ENCODE measurements around the gene AKT3.
A peak's percentile ranks its signal among the peaks of the same experiment; 100 is the strongest.
"Not testable (repeated sequence)": the region's sequence is repeated elsewhere in the genome, so short reads cannot be mapped to it uniquely, and the experiment has no call there.

The AKT3 gene
- 108 to 129 reads per million in 2 donors for total RNA-seq

DNA sequence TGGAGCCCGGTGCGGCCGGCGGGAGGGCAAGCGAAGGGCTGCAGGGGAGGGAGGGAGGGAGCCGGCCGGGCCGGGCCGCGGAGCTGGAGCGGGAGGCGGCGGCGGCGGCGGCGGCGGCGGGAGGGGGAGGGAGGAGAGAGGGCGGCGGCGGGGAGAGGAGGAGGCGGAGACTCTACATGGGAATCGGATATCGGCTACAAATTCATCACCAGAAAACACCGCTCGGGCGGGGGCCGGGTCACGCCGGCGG lies at the start of gene AKT3:
AKT3 (minus strand) TSS at position 42 of the 250 bp plus-strand sequence. CDS start 7,073 bp downstream, outside the sequence.
- peak in 1 of 5 experiments; percentile 91 for DNase-seq

DNA sequence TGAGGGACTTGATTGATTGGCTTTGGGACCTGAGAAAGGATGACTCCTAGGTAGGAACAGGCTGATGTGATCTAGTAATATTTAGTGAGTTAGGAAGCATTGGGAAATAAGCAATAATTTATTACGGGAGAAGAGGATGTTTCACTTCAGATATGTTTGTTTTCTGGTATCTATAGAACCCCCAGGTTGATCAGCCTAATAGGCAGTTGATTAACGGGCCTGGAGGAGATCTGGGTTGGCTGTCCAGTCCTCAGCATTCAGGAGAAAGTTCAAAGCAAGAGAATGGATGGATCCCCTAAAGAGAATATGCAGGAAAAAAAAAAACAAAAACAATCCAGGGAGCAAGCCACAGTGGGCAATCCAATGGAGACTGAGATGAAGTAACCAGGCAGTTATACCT lies 48.2 kb upstream of the AKT3 start:
- DNase-seq = no peak

DNA sequence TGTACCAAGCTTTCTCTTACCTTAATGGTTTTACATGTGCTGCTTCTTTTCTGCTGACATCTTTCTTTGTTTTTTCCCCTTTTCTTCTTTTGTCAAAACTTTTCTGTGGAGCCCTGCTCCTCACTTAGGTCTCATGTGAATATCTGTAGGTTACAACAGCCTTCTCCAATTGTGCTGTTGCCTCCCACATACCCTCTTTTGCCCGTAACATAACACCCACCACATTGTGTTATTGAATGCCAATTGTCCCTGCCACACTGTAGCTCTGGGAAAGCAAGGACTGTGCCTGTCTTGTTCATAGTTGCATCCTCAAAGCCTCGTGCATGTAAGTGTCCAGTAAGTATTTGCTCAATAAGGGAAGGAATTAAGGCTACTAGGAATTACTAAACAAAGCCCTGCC lies 46.3 kb upstream of the AKT3 start:
- no peak for DNase-seq

DNA sequence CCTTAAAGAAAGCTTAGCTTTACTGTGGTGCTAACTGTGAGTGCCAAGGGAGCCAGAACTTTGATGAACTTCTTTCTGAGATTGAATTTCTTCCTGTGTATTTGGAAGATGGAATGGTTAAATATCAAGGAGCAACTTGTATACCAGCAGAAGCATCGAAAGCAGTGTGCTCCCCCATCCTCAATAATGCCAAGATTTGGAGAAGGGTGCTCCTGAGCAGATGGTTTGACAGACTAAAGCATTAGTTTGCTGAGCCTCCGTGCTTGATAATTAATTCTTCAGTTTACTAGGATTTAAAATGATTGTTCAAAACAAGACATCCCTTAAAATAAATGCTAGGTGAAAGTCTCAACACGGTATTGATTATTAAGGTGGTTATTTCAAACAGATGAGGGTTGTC lies 42.4 kb upstream of the AKT3 start:
- DNase-seq = no peak

DNA sequence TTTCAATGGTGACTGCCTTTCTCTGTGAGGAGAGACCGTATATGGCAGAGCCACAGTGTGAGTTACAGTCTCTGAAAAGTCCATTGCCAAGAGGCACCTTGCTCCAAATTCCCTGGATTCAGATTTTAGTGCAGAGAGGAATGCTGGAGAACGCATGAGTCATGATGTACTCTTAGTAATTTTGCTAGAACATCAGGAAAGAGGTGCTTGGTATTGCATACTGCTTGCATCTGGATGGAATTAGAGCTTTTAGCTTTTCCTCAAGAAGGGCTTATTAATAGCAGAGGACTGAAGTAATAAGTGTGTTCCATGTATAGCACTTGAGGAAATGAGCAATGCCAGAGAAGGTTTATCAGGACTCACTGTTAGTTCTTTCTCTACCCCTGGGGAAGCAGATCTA lies 40.5 kb upstream of the AKT3 start:
- no peak for DNase-seq

DNA sequence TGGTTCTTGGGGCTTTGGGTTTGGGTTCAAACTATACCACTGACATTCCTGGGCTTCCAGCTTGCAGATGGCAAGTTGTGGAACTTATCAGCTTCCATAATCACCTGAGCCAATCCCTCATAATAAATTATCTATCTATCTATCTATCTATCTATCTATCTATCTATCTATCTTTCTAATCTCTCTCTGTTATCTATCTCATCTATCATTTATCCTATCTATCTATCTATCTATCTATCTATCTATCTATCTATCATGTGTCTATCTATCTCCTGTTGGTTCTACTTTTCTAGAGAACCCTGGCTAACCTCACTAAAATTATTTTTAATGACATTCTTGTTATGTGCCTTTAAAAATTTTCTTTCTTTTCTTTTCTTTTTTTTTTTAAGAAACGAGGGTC lies 35.8 kb upstream of the AKT3 start:
- no peak for DNase-seq

DNA sequence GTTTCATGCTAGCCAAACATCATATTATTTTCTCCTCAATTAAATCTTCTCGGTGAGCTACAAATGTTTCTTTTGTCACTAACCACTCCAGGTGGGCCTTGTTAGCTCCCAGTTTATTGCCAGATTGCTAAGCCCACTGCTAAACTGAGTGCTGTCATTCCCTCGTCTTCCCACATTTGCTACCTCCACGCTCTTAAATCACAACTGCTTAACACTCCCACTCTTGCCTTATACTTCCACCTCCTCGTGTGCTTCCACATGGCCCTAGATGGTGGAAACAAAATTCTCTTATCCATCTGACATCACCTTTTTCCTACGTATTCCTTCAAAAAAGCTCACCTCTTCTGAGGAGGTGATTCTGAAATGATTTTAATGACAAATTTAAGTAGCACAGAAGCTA lies 34.6 kb upstream of the AKT3 start:
- DNase-seq = no peak

DNA sequence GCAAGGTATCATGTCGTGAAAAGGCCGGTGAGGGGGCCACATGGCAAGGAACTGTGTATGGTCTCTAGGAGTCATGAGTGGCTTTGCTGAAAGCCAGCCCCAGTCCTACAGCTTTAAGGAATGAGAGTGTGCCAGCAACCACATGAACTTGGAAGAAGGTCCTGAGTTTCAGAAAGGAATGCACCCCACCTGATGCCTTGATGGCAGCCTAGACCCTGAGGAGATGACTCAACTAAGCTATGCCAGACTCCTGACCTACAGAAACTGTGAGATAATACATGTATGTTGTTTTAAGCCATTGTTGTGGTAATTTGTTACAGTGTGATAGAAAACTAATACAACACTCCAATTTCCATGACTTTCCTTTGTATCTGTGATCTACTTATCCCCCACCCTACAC lies 33.5 kb upstream of the AKT3 start:
- DNase-seq = no peak

DNA sequence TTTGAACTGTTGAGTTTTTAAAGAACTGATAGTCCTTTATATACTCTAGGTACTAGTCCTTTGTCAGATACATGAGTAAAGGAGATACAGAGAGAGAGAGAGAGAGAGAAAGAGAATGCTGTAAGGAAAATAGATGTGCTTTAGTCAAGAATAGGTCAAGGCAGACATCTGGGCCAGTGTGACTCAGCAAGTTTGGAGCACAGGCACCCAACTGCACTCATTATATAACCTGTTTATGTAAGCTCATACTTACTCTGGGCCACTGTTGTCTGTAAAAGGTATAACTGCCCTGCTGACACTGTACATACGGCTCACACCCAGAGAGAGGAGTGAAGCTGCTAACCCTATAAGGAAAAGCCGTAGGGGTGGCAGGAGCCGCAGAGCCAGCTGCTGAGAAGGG lies 32.2 kb upstream of the AKT3 start:
- no peak for DNase-seq

DNA sequence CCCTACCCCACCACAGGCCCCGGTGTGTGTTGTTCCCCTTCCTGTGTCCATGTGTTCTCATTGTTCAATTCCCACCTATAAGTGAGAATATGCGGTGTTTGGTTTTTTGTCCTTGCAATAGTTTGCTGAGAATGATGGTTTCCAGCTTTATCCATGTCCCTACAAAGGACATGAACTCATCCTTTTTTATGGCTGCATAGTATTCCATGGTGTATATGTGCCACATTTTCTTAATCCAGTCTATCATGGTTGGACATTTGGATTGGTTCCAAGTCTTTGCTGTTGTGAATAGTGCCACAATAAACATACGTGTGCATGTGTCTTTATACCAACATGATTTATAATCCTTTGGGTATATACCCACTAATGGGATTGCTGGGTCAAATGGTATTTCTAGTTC lies 27.0 kb upstream of the AKT3 start:
- DNase-seq = not testable (repeated sequence)

DNA sequence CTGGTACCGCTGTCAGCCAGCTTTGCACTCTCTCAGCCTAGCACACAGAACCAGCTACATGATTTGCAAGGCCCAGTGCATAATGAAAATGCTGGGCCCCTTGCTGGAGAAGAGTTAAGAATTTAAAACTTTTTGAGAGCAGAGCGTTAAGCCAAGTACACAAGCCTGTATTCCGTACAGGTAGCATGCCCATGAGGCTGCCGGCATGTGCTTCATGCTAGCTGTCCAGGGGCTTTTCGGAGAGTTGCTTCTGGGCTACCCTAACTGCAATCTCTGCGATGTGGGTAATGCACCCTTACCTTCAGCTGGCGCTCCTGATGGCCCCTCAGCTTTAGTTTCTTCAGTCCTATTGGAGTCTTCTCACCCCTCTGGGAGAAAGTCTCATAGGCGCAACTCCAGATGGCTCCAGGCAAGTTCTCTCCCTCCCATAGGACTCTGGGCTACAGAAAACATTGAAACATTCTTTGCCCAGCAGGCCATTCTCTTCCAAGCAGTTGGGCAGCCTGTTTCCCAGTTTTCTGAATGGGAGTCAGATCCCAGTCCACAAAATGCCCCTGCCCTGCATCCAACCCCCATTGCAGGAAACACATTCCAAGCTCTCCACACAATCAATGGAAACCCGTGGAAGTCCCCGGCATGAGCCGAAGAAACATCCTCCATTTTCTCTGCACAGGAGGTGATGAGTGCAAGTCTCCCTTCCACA lies 5.7 kb upstream of the AKT3 start:
- DNase-seq = no peak

DNA sequence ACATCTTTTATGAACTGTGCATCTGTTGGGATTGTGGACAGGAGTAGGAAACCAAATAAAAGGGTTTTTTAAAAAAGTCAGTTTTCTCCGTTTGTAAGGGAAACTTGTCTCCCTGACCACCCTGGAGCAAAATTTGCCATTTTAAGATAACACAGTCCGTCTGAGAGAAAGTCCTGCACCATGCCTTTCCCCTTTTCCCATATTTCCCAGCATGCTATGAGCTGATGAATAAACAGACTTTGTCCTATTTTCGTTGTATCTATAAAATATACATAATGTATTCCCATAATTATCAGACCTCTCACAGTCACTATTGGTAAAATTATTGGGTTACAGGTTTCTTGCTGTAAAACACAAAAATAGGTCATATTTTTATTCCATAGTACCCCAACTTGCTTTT lies 1.7 kb upstream of the AKT3 start:
- DNase-seq = no peak

DNA sequence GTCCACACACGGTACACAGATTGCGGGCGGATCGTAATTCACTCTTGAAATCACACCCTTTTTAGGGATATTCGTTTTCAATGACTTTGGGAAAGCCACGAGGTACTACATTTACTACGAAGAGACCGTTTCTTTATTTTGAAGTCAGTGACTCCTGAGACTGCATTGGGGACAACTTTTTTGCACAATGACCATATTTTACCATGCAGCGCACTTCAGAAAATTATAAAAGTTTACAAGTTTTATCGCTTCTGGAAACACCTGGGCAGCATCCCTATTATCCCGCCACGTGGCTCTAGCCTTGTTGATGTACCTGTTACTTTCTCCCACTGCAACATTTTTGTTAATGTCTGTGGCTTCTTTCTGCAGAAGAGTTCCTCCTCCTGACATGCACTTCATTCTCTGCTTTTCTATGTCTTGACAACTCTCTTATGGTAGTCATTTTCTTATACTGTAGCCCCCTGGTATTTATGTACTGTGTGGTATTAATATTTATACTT lies 1.3 kb upstream of the AKT3 start:
- no peak for DNase-seq

DNA sequence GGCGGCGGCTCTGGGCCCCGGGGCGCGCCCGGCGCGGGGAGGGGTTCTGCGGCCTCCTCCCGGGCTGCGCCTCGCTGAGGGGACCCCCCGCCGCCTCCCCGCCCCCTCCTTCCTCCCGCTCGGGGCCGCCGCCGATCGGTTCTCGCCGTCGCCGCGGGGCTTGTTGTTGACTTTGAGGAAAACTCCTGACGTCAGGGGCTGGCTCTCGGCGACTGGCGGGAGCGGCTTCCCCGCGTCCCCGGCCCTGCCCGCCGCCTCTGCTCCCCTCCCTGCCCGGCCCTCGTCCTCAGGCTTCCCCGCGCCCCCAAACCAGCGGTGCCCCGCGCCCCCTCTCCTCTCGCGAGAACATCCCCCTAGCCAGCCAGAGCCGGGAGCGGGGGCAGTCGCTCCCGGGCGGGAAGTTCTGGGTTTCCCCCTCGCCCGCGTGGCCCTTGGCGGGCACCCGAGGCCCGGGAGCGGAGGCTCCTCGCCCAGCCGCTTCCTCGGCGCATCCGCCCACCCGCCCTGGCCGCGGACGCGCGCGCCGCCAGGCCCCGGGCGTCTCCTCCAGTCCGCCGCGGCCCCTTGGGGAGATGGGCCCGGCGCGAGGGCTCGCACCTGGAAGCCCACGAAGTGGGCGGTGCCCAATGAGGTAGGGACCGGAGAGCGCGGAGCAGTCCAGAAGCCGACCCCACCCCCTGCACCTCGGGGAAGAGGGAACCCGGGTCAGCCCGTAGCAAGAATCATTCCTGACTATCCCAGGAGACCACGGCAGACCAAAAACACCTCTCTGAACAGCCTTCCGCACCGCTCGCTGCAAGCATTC lies 611 bp upstream of the AKT3 start:
- peak; percentile 71 to 87 (median 79) for DNase-seq

DNA sequence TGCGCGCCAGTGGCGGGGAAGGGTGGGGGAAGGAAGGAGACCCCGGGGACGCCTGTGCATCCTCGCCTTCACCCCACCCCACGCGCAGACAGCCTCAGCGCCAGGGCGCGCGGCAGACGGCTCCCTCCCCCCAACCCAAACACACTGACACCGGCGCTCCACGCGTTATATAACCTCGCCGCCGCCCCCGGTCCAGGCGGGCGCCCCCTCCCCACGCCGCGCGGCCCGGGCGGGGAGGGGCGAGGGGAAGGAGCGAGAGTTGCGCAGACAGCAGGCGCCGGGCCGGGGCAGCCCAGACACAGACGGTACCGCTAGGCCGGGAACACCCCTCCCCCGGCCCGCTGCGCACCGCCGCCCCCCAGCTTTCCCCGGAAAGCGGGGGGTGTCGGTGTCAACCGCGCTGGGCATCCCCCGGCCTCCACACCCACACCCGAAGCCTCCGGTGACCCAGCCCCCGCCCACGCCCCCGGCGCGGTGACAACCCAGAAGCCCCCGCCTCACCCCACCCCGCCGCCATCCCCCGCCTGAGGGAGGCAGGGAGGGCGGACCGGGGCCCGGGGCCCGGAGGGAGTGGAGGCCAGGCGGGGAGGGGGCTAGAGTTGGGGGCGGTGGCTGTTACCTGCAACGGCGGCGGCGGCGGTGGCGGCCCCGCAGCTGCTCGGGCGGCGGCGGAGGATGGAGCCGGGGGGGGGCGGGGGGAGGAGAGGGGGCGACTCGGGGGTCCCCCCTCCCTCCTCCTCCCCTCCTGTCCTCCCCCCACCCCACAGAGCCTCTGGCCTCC lies 432 bp downstream of the AKT3 start:
- peak; percentile 48 to 79 (median 66) for DNase-seq

DNA sequence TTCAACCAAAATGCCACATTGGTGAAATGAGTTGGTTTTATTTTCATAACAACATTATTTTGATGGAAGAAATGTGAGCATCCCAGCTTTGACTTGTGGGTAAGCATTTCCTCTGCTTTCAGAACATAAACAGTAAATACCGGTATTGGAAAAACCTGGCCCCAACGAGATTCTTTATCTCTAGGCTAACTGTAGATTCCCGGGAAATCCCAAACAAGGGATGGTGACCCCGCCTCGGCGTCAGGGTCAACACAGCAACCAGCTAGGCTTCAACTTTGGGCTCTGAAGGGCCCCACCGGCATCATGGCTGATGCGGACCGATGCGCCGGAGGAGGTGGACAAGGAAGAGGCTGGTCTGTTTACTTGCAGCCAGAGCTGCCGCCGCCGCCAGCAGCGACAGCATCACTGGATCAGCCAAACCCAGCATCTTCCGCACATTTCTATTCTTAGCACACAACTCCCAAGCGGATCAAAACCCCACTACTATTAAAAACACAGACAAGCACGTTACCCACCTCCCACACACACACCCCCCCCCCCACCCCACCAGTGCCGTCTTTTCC lies 1.1 kb downstream of the AKT3 start:
- DNase-seq = peak in 4 of 5 experiments; percentile 13 to 74 (median 30)

DNA sequence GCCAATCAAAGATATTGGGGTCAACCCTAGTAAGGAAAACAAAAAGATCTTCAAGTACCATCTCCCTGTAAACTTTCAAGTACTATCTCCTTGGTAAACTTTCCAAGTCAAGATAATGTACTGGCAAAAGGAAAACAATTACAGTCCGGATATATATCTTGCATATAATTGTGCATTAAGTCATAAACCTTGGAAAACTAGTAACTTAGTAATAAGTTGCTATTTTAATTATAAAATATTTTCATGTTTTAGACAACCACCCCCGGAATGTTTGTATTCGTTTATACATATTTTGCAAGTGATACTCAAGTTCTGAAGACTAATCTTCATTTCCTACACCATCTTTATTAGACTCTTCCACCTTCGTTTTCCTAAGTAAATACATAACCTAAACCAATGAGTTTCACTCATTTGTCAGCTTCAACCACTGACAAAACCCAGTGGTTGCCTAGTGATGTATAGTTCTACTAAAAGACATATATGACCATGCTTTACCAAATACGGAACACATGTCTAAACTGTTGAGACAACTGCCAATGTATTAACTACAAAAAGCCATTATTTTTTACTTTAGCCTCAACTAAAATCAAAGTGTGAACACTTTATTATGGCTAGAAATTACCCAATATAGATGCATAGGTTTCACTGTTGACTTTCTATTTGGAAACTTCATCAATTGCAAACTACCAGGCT lies 1.7 kb downstream of the AKT3 start:
- no peak for DNase-seq

DNA sequence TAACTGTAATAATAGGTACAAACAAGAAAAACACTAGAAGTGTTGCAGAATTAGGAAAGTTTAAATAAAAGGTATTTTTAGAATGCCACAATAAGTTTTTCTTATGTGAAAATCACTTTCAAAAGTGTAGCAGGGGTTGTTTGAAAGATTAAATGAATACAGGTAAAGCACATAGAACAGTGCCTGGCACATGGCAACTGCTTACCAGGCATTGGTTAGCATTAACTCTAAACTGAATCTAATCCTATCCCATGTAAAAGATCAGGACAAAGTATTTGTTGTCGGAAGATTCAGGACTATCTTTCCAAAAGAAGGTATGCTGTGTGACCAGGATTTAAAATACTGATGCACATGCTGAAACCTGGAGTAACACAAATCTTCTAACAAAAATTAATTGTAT lies 3.3 kb downstream of the AKT3 start:
- no peak for DNase-seq

DNA sequence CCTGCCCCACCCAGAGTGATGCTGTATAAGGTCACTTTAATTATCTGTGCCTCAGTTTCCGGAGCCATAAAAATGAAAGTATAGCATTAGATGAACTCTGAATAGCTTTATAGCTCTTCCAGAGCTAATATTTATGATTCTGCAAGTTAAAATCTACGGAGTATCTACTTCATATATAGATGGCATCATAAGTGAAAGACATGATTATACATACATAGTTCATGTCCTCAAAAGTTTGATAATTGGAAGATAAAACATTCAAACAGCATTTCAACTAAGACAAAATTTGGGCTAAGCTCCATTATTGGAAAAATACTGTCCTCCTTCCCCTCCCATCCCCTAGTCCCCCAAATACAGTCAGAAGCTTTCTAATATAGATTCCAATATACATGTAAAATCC lies 4.2 kb downstream of the AKT3 start:
- no peak for DNase-seq

DNA sequence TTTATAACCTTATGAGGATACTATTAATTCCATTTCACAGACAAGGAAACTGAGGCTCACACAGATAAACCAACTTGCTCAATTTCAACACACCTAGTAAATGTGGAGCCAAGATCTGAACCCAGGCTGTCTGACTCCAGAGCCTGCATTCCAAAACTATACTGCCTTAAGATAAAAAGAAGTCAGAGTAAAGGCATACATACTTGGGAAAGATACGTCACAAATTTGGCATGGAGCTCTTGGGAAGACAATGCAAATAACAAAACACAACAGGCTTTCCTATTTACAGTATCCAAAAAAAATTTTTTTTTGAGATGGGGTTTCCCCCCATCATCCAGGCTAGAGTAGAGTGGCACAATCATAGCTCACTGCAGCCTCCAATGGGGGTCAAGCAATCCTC lies 5.9 kb downstream of the AKT3 start:
- no peak for DNase-seq

DNA sequence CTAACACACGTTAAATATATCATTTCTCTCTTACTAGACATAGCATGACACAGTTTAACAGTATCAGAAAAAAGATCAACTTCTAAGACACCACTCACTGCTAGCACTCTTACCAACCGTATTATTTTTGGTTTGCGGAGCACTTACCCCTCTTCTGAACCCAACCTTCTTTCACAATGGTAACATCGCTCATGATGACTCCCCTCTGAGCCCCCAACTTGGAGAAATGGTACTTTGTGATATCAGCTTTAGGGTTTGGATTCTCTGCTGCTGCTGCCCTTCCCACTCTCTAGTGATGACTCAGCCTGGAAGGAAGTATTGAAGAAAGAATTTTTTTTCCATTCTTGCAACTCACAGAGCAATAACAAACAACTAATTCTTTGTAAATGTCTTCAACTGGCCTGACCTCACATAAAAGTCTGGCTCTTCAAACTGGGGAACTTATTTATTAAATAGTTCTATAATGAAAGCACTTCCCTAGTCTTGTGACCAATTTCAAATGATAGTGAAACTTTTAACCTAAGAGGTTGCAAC lies 7.0 kb downstream of the AKT3 start:
- DNase-seq = peak in 1 of 5 experiments; percentile 64

DNA sequence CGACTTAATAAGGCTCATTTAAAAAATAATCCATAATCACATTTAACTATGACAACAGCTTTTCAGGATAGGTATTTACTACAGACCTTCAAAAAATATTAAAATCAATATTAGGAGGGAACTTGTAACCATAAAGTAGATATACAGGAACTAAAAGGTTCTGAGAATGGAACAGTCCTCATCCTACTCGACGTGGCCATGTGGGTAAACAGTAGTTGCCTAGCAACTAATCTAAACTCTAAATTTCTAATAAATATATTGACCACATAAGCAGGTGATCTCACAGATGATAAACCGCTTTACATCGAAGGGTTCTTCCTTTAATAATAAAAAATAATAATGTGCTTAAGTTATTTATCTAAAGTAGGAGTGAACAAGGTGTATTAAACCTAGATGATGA lies 7.9 kb downstream of the AKT3 start:
- DNase-seq = peak in 1 of 5 experiments; percentile 40
